ENCODE data around the gene PKP3. TPM values are rescaled to one million over a fixed set of nuclear protein-coding genes. Genes with fewer than 3 reads are reported as not detected.

The PKP3 gene
- total RNA-seq, 1 donor from 2014 or later: 0.52 TPM

- no peak for TF ChIP-seq CTCF (IDR thresholded peaks at IDR 0.05; ENCODE audit: borderline replicate concordance)
- H3K27me3 ChIP-seq (ENCODE audit: low read depth): peaks cover 29% of the 10 kb centered on the region
- H3K27ac ChIP-seq (replicated peaks): no peak overlapping the region
- H3K36me3 ChIP-seq: no peaks in the 10 kb centered on the region
- intact Hi-C loops (cut with micrococcal nuclease): no loop called here
- peaks cover 50% of the 10 kb centered on the region for H3K4me1 ChIP-seq
- H3K4me3 ChIP-seq: no peak overlapping the region
- H3K9me3 ChIP-seq (replicated peaks): no peaks in the 10 kb centered on the region
- no peak for DNase-seq
Observed at GRCh38 chr11:445765-446588, 52.0 kb downstream of the PKP3 start.

GRCh38 chr11:446891-447290 lies 52.9 kb downstream of the PKP3 start:
- H3K27ac ChIP-seq (replicated peaks): no peak overlapping the region
- H3K4me3 ChIP-seq: no peak overlapping the region
- H3K9me3 ChIP-seq (replicated peaks): no peaks in the 10 kb centered on the region
- no peak for DNase-seq
- no peaks in the 10 kb centered on the region for H3K36me3 ChIP-seq
- intact Hi-C loops (cut with micrococcal nuclease): no loop called here
- no peak for TF ChIP-seq CTCF (IDR thresholded peaks at IDR 0.05; ENCODE audit: borderline replicate concordance)
- H3K4me1 ChIP-seq: peaks cover 54% of the 10 kb centered on the region
- H3K27me3 ChIP-seq (ENCODE audit: low read depth): peaks cover 19% of the 10 kb centered on the region

- intact Hi-C loops (cut with micrococcal nuclease): no loop called here
- H3K4me1 ChIP-seq: peaks cover 58% of the 10 kb centered on the region
Observed at GRCh38 chr11:447923-448731, 54.1 kb downstream of the PKP3 start.

GRCh38 chr11:449889-450808 lies 56.1 kb downstream of the PKP3 start, which contains the start of gene PTDSS2:
Gene PTDSS2 (plus strand): TSS chr11:450279. CDS start chr11:450456, 177 bp downstream.
- TF ChIP-seq CTCF (IDR thresholded peaks at IDR 0.05; ENCODE audit: borderline replicate concordance): no peak
- H3K9me3 ChIP-seq (replicated peaks): no peaks in the 10 kb centered on the region
- H3K36me3 ChIP-seq: peaks cover 26% of the 10 kb centered on the region
- intact Hi-C loops (cut with micrococcal nuclease): no loop called here
- H3K4me1 ChIP-seq: peaks cover 49% of the 10 kb centered on the region
- DNase-seq: peak; percentile 97
- H3K4me3 ChIP-seq: peak within 1 kb of the TSS; percentile 98
- no peaks in the 10 kb centered on the region for H3K27me3 ChIP-seq (ENCODE audit: low read depth)
- H3K27ac ChIP-seq (replicated peaks): peak within 1 kb of the TSS; percentile 94

More at GRCh38 chr11:447923-448731, 54.1 kb downstream of the PKP3 start:
- H3K27ac ChIP-seq (replicated peaks): peak overlapping the region; percentile 94
- peak; percentile 95 for DNase-seq
- H3K4me3 ChIP-seq: peak overlapping the region; percentile 98
- H3K27me3 ChIP-seq (ENCODE audit: low read depth): peaks cover 7% of the 10 kb centered on the region
- peak; percentile 88 for TF ChIP-seq CTCF (IDR thresholded peaks at IDR 0.05; ENCODE audit: borderline replicate concordance)
- peaks cover 12% of the 10 kb centered on the region for H3K36me3 ChIP-seq
- no peaks in the 10 kb centered on the region for H3K9me3 ChIP-seq (replicated peaks)

Data from left ventricle myocardium inferior (tissue), 1 donor.